ENCODE results near the gene THOC7. TPM values are rescaled to one million over a fixed set of nuclear protein-coding genes. Genes with fewer than 3 reads are reported as not detected.

Gene THOC7
- 13.8 TPM for total RNA-seq

GRCh38 chr3:63863150-63864007, at the start of gene THOC7, which contains the start of gene ATXN7:
Gene THOC7 (minus strand): TSS chr3:63863805. CDS start chr3:63863790, 15 bp downstream.
Gene ATXN7 (plus strand): TSS chr3:63863867. CDS start chr3:63912599, 48,732 bp downstream.
- intact Hi-C loops (cut with DNase I), result loop anchor here (2.0 to 5.0 kb wide), 2 partner anchors 49 to 129 kb away; partner anchors contain the start of gene SCAANT1
- Histone ChIP-seq H3K4me1 (peaks cover 0 to 3% of the 10 kb centered on the region in 2 donors), H3K4me3 (peak within 1 kb of the TSS; percentile 88 to 94), H3K27me3 (no peaks in the 10 kb centered on the region), H3K36me3 (no peaks in the 10 kb centered on the region), H3K9me3 (no peaks in the 10 kb centered on the region), H3K27ac (peak within 1 kb of the TSS; percentile 87 to 89)
- peak in 1 of 2 donors; percentile 88 for DNase-seq (ENCODE audit: low spot score in 2 of 2)
- no peak for TF ChIP-seq CTCF (IDR thresholded peaks at IDR 0.05)

GRCh38 chr3:63912768-63913588, 49.4 kb upstream of the THOC7 start:
- H3K4me3 ChIP-seq, result peak overlapping the region; percentile 97 to 98
- peak; percentile 25 to 88 for DNase-seq (ENCODE audit: low spot score in 2 of 2)
- no peaks in the 10 kb centered on the region for H3K27me3 ChIP-seq
- peaks cover 3 to 20% of the 10 kb centered on the region in 2 donors for H3K36me3 ChIP-seq
- intact Hi-C loops (cut with DNase I), result loop anchor here (2.0 to 5.0 kb wide), 4 partner anchors 50 to 110 kb away; partner anchors contain the start of genes ATXN7, PSMD6 and THOC7
- peaks cover 3 to 17% of the 10 kb centered on the region in 2 donors for H3K4me1 ChIP-seq
- TF ChIP-seq CTCF (IDR thresholded peaks at IDR 0.05), result no peak
- H3K9me3 ChIP-seq, result no peaks in the 10 kb centered on the region
- peak overlapping the region; percentile 99 to 100 for H3K27ac ChIP-seq

- peak within 1 kb of the TSS; percentile 99 to 100 for H3K27ac ChIP-seq
- H3K4me3 ChIP-seq, result peak within 1 kb of the TSS; percentile 97 to 98
- intact Hi-C loops (cut with DNase I), result loop anchor here (2.0 to 5.0 kb wide), 4 partner anchors 49 to 111 kb away; partner anchors contain the start of genes ATXN7, PSMD6 and THOC7
- DNase-seq (ENCODE audit: low spot score in 2 of 2), result peak; percentile 53 to 96
- peak in 1 of 3 experiments; percentile 35 for TF ChIP-seq CTCF (IDR thresholded peaks at IDR 0.05)
- no peaks in the 10 kb centered on the region for H3K27me3 ChIP-seq
- no peaks in the 10 kb centered on the region for H3K9me3 ChIP-seq
- H3K36me3 ChIP-seq, result peaks cover 3 to 12% of the 10 kb centered on the region in 2 donors
- H3K4me1 ChIP-seq, result peaks cover 3 to 17% of the 10 kb centered on the region in 2 donors
Measured at GRCh38 chr3:63911873-63912767, 48.5 kb upstream of the THOC7 start, which contains the start of gene SCAANT1. Gene SCAANT1 (minus strand): TSS chr3:63912383.

GRCh38 chr3:63911509-63911872, 47.9 kb upstream of the THOC7 start:
- Histone ChIP-seq H3K9me3 (no peaks in the 10 kb centered on the region), H3K27me3 (no peaks in the 10 kb centered on the region), H3K36me3 (peaks cover 0 to 6% of the 10 kb centered on the region in 2 donors), H3K27ac (peak overlapping the region; percentile 99 to 100), H3K4me1 (peaks cover 3 to 17% of the 10 kb centered on the region in 2 donors), H3K4me3 (peak overlapping the region; percentile 97 to 98)
- no peak for DNase-seq (ENCODE audit: low spot score in 2 of 2)
- TF ChIP-seq CTCF (IDR thresholded peaks at IDR 0.05), result no peak
- intact Hi-C loops (cut with DNase I), result loop anchor here (5.0 kb wide), 2 partner anchors 66 to 81 kb away; no protein-coding TSS in a partner anchor
